Muscle of leg (tissue), 11 donors: ENCODE data around the gene PSMD14. TPM values are rescaled to one million over a fixed set of nuclear protein-coding genes. Genes with fewer than 3 reads are reported as not detected.
"Not testable (repeated sequence)": the region's sequence is repeated elsewhere in the genome, so short reads cannot be mapped to it uniquely, and the experiment has no call there.

Experiments used
- DNase-seq: peaks from one replicate; pipeline ENCODE4 v3.0.0; 2013
- H3K27ac ChIP-seq: one replicate; pipeline ENCODE4 v1.5.1; 2013; ENCODE audit warnings: mild to moderate bottlenecking, low read length, control low read depth
- H3K27me3 ChIP-seq: one replicate; pipeline ENCODE4 v1.6.1; 2013; ENCODE audit warnings: low read length; ENCODE audit not compliant: control insufficient read depth, insufficient read depth
- H3K36me3 ChIP-seq: one replicate; pipeline ENCODE4 v1.6.1; 2013; ENCODE audit warnings: low read length; ENCODE audit not compliant: control insufficient read depth, insufficient read depth
- H3K4me1 ChIP-seq: one replicate; pipeline ENCODE4 v1.6.1; 2013; ENCODE audit warnings: low read length; ENCODE audit not compliant: control insufficient read depth, insufficient read depth
- H3K4me3 ChIP-seq: one replicate; pipeline ENCODE4 v1.5.1; 2013; ENCODE audit warnings: low read length, control low read depth
- H3K9me3 ChIP-seq: replicated peaks from 2 replicates; pipeline ENCODE4 v1.6.1; 2013; ENCODE audit warnings: low read depth, low read length; ENCODE audit not compliant: control insufficient read depth
- WGBS: methylation state at CpG from one replicate; pipeline ENCODE4 v1.1.5; 2013; ENCODE audit warnings: missing lambda C conversion rate; ENCODE audit not compliant: insufficient coverage; 5-methylcytosine and 5-hydroxymethylcytosine counted together
- polyA plus RNA-seq, 8 donors: library from polyadenylated mRNA; unstranded; fragments of 120-200 nt; gene quantifications; one replicate each; pipeline versions ENCODE4 v1.2.1 to v1.2.3, GENCODE V29; 2013; ENCODE audit warnings: inconsistent platforms in 1 of 8, low replicate concordance in 1 of 8; ENCODE audit not compliant: insufficient read length in 8 of 8, insufficient read depth in 1 of 8
- total RNA-seq: library from RNA; stranded (reverse); fragments of 120-200 nt; gene quantifications from one replicate; pipeline ENCODE4 v1.2.4, GENCODE V29; 2013

Gene PSMD14
- total and polyA plus RNA-seq, 9 donors: 35.5 to 49.8 (median 44.0) TPM

DNA sequence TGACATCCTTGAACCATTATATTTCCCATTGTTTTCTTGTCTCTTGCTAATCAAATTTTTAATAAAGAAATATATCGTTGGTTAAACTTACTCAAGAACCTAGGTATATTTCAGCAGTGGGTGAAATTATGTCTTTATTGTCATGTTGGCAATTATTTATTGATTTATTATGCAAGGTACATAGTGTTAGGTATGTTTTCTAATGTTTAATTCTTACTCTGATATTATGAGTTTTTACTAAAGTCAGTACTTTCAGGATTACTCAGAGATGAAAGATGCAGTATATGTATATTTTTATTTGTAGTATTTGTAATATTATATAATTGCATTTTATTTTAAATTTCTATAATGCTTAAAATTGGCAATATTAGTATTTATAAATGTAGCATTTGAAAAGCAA lies 46.9 kb downstream of the PSMD14 start:
- Histone ChIP-seq H3K36me3 (no peaks in the 10 kb centered on the region), H3K4me1 (no peaks in the 10 kb centered on the region), H3K4me3 (no peak overlapping the region), H3K27ac (no peak overlapping the region), H3K27me3 (no peaks in the 10 kb centered on the region), H3K9me3 (no peaks in the 10 kb centered on the region)
- no CpG with 5 or more reads among the region's 1 CpG for WGBS
- DNase-seq: no peak

- no peaks in the 10 kb centered on the region for H3K27me3 ChIP-seq
- H3K27ac ChIP-seq: no peak overlapping the region
- H3K9me3 ChIP-seq: no peaks in the 10 kb centered on the region
- WGBS: no CpG with 5 or more reads among the region's 2 CpGs
- no peak for DNase-seq
- no peak overlapping the region for H3K4me3 ChIP-seq
- H3K36me3 ChIP-seq: no peaks in the 10 kb centered on the region
- no peaks in the 10 kb centered on the region for H3K4me1 ChIP-seq
These were observed 47.8 kb downstream of the PSMD14 start for GRCh38 chr2:161355983-161356382.

DNA sequence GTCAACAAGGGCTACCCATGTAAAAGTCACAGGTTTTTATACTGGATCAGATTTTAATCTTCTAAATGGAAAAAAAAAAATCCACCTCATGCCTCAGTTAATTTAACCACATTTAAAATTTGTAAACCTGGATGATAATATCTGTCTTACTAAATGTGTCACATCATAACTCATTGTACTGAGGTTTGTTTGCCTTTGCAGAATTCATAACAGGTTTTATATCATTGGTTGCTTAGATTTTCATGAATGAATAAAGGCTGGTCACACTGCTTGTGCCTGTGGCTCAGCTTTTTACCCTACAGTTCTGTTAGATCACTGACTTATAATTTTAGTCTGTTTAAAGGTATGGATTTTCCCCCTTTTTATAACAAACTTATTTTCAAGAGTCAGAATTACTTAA lies 48.9 kb downstream of the PSMD14 start:
- no peak overlapping the region for H3K4me3 ChIP-seq
- H3K27me3 ChIP-seq: no peaks in the 10 kb centered on the region
- peaks cover 4% of the 10 kb centered on the region for H3K9me3 ChIP-seq
- no peak for DNase-seq
- H3K4me1 ChIP-seq: no peaks in the 10 kb centered on the region
- H3K27ac ChIP-seq: no peak overlapping the region
- no peaks in the 10 kb centered on the region for H3K36me3 ChIP-seq

GRCh38 chr2:161358838-161359237 lies 50.6 kb downstream of the PSMD14 start:
- no peak for DNase-seq
- Histone ChIP-seq H3K9me3 (peaks cover 19% of the 10 kb centered on the region), H3K4me1 (no peaks in the 10 kb centered on the region), H3K27ac (no peak overlapping the region), H3K27me3 (no peaks in the 10 kb centered on the region), H3K36me3 (no peaks in the 10 kb centered on the region), H3K4me3 (no peak overlapping the region)
- no CpG with 5 or more reads among the region's 3 CpGs for WGBS

DNA sequence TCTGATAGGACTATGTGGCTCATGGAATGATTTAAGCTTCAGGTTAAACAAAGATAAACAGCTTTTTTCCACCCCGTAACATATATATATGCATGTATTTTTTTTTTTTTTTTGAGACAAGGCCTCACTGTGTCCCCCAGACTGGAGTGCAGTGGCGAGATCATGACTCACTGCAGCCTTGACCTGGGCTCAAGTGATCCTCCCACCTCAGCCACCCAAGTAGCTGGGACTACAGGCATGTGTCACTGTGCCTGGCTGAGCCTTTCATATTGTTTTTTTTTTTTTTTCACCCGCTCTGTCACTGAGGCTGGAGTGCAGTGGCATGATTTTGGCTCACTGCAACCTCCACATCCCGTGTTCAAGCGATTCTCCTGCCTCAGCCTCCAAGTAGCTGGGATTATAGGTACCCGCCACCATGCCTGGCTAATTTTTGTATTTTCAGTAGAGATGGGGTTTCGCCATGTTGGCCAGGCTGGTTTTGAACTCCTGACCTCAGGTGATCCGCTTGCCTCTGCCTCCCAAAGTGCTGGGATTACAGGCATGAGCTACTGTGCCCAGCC lies 52.0 kb downstream of the PSMD14 start:
- peaks cover 21% of the 10 kb centered on the region for H3K9me3 ChIP-seq
- DNase-seq, H3K4me3 ChIP-seq, H3K36me3 ChIP-seq, H3K27me3 ChIP-seq, H3K4me1 ChIP-seq, H3K27ac ChIP-seq: not testable (repeated sequence)
- WGBS: 100% methylated on average over 1 of the region's 8 CpGs

- Histone ChIP-seq H3K36me3 (peaks cover 1% of the 10 kb centered on the region), H3K9me3 (peaks cover 21% of the 10 kb centered on the region), H3K27me3 (no peaks in the 10 kb centered on the region), H3K4me1 (no peaks in the 10 kb centered on the region), H3K4me3 (no peak overlapping the region), H3K27ac (no peak overlapping the region)
- no peak for DNase-seq
- WGBS: no CpG with 5 or more reads among the region's 2 CpGs
These were observed 54.4 kb downstream of the PSMD14 start for GRCh38 chr2:161362568-161363166.

DNA sequence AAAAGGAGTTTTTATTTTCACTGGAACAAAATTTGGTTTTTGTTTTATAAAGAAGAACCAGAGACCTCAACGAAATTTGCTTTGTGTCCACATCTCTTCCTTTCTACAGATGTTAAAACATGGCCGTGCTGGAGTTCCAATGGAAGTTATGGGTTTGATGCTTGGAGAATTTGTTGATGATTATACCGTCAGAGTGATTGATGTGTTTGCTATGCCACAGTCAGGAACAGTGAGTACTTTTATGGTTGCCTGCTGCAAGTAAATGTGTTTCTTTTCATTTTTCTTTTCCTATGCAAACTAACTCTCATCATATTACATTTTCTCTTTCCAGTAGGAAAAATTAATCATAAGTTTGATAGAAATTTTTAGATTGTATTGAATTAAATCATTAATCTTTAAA lies 59.5 kb downstream of the PSMD14 start:
- Histone ChIP-seq H3K9me3 (peaks cover 12% of the 10 kb centered on the region), H3K27me3 (no peaks in the 10 kb centered on the region), H3K4me1 (no peaks in the 10 kb centered on the region), H3K27ac (no peak overlapping the region), H3K36me3 (peaks cover 4% of the 10 kb centered on the region), H3K4me3 (no peak overlapping the region)
- no peak for DNase-seq
- no CpG with 5 or more reads among the region's 3 CpGs for WGBS

DNA sequence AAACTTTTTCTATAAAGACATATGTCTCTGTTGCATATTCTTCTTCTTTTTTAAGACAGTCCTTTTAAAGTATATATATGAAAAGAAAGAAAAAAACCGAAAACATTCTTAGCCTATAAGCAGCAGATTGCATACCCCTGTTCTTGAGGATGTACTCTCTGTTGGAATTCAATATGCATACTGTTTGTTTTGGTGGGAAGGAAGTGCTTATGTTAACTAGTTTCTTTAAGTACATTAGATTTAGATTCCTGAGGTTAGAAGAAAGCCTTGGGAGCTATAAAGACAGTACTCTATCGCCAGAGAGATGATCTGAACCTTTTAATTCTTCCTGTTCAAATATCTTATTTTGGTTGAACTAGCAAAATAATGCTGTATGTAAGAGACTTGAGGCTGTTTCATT lies 61.1 kb downstream of the PSMD14 start:
- Histone ChIP-seq H3K9me3 (no peaks in the 10 kb centered on the region), H3K36me3 (peaks cover 4% of the 10 kb centered on the region)

DNA sequence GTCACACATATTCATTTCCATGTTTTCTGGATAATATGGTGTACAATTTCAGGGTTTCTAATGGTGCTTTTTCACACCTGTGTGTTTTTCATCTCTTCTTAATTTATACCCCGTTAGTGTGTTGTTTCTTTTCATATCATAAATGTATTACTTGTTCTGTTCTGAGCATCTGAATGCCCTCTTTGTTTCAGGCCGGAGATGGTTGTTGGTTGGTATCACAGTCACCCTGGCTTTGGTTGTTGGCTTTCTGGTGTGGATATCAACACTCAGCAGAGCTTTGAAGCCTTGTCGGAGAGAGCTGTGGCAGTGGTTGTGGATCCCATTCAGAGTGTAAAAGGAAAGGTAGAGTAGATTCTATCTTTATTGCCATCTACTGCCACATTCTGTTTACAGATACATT lies 62.8 kb downstream of the PSMD14 start:
- Histone ChIP-seq H3K4me3 (no peak overlapping the region), H3K4me1 (no peaks in the 10 kb centered on the region), H3K27me3 (no peaks in the 10 kb centered on the region), H3K36me3 (peaks cover 4% of the 10 kb centered on the region), H3K27ac (no peak overlapping the region), H3K9me3 (no peaks in the 10 kb centered on the region)
- no peak for DNase-seq
- no CpG with 5 or more reads among the region's 3 CpGs for WGBS

More for the DNA sequence above, 61.1 kb downstream of the PSMD14 start:
- no peaks in the 10 kb centered on the region for H3K27me3 ChIP-seq
- no peak overlapping the region for H3K4me3 ChIP-seq
- H3K27ac ChIP-seq: no peak overlapping the region
- H3K4me1 ChIP-seq: no peaks in the 10 kb centered on the region
- no peak for DNase-seq
- no CpG with 5 or more reads among the region's 2 CpGs for WGBS

GRCh38 chr2:161371869-161372268 lies 63.6 kb downstream of the PSMD14 start:
- Histone ChIP-seq H3K9me3 (no peaks in the 10 kb centered on the region), H3K4me3 (no peak overlapping the region), H3K4me1 (no peaks in the 10 kb centered on the region), H3K27ac (no peak overlapping the region), H3K36me3 (peaks cover 4% of the 10 kb centered on the region), H3K27me3 (no peaks in the 10 kb centered on the region)
- no CpG with 5 or more reads among the region's 1 CpG for WGBS
- DNase-seq: no peak

GRCh38 chr2:161373942-161374341 lies 65.7 kb downstream of the PSMD14 start:
- no peak for DNase-seq
- H3K27ac ChIP-seq: no peak overlapping the region
- H3K9me3 ChIP-seq: no peaks in the 10 kb centered on the region
- H3K27me3 ChIP-seq: no peaks in the 10 kb centered on the region
- peaks cover 3% of the 10 kb centered on the region for H3K36me3 ChIP-seq
- no peak overlapping the region for H3K4me3 ChIP-seq
- no peaks in the 10 kb centered on the region for H3K4me1 ChIP-seq
